WTC11 (cell line): ENCODE data around the gene RELB.

Experiments used
- CTCF ChIP-seq: fragments of 200-600 bp; IDR thresholded peaks from 2 replicates; pipeline ENCODE4 v1.8.0; 2022; ENCODE audit warnings: antibody characterized with exemption
- ESRRA ChIP-seq: sonication (generic); formaldehyde crosslinking; IDR thresholded peaks from 2 replicates; pipeline ENCODE4 v1.8.1; 2022; ENCODE audit warnings: mild to moderate bottlenecking, missing genetic modification reagents, borderline replicate concordance
- USF2 ChIP-seq: sonication (generic); formaldehyde crosslinking; IDR thresholded peaks from 2 replicates; pipeline ENCODE4 v1.8.1; 2023; ENCODE audit warnings: mild to moderate bottlenecking, missing genetic modification reagents, moderate library complexity
- TF ChIP-seq, protein P1 (sequence below): sonication (generic); formaldehyde crosslinking; IDR thresholded peaks from 2 replicates; pipeline ENCODE4 v1.8.1; 2022; ENCODE audit warnings: low read depth, missing genetic modification reagents, borderline replicate concordance
- TF ChIP-seq, protein P2 (sequence below): sonication (generic); formaldehyde crosslinking; IDR thresholded peaks from 2 replicates; pipeline ENCODE4 v1.8.1; 2022; ENCODE audit warnings: mild to moderate bottlenecking, missing genetic modification reagents, moderate library complexity, borderline replicate concordance
- TF ChIP-seq, protein P3 (sequence below): sonication (generic); formaldehyde crosslinking; IDR thresholded peaks from 2 replicates; pipeline ENCODE4 v1.8.0; 2022; ENCODE audit warnings: mild to moderate bottlenecking, missing genetic modification reagents

- TF ChIP-seq ESRRA (no peak), CTCF (no peak), USF2 (CRISPR knock-in tag) (no peak)
- TF ChIP-seq, protein P1, sequence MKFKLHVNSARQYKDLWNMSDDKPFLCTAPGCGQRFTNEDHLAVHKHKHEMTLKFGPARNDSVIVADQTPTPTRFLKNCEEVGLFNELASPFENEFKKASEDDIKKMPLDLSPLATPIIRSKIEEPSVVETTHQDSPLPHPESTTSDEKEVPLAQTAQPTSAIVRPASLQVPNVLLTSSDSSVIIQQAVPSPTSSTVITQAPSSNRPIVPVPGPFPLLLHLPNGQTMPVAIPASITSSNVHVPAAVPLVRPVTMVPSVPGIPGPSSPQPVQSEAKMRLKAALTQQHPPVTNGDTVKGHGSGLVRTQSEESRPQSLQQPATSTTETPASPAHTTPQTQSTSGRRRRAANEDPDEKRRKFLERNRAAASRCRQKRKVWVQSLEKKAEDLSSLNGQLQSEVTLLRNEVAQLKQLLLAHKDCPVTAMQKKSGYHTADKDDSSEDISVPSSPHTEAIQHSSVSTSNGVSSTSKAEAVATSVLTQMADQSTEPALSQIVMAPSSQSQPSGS (CRISPR knock-in tag): no peak
- TF ChIP-seq, protein P2, sequence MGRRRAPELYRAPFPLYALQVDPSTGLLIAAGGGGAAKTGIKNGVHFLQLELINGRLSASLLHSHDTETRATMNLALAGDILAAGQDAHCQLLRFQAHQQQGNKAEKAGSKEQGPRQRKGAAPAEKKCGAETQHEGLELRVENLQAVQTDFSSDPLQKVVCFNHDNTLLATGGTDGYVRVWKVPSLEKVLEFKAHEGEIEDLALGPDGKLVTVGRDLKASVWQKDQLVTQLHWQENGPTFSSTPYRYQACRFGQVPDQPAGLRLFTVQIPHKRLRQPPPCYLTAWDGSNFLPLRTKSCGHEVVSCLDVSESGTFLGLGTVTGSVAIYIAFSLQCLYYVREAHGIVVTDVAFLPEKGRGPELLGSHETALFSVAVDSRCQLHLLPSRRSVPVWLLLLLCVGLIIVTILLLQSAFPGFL: no peak
- TF ChIP-seq, protein P3, sequence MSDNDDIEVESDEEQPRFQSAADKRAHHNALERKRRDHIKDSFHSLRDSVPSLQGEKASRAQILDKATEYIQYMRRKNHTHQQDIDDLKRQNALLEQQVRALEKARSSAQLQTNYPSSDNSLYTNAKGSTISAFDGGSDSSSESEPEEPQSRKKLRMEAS: no peak
These were observed 69.0 kb downstream of the RELB start for GRCh38 chr19:45070214-45070613.
